ENCODE results near the gene HOPX. TPM values are rescaled to one million over a fixed set of nuclear protein-coding genes. Genes with fewer than 3 reads are reported as not detected.

HOPX gene
- total RNA-seq, 2 experiments from 2014 or later: 14.0 to 14.7 TPM

DNA sequence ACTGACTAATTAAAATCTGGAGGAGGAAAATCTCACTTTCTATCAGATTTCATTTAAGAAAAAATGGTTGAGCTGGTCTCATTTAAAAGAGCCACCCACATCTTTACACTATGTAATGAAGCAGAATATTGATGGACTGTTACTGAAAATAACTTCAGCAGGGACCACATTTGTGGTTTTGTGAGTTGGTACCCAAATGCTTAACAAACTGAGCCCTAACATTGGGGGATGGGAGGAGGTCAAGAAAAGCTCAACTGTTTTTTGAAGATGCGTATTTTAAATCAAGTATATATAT lies 30.1 kb downstream of the HOPX start:
- Mint-ChIP-seq H3K27me3 (ENCODE audit: low read depth) (peaks cover 13% of the 10 kb centered on the region), H3K9me3 (peaks cover 7% of the 10 kb centered on the region), H3K27ac (peak overlapping the region; percentile 38), H3K4me3 (no peak overlapping the region), H3K36me3 (ENCODE audit: low read depth) (peaks cover 6% of the 10 kb centered on the region), H3K4me1 (ENCODE audit: low read depth) (peaks cover 64% of the 10 kb centered on the region)
- intact Hi-C loops (cut with micrococcal nuclease): loop anchor here (2.0 to 10.0 kb wide), 4 partner anchors 72 to 326 kb away; partner anchors contain the start of genes NOA1, POLR2B and SRP72
- DNase-seq: no peak
- CTCF ChIA-PET: interaction anchor here (0.6 to 1.4 kb wide), 7 partner anchors 9 to 199 kb away, joined by 3 to 4 read pairs (median 3); partner anchors contain the start of gene HOPX

DNA sequence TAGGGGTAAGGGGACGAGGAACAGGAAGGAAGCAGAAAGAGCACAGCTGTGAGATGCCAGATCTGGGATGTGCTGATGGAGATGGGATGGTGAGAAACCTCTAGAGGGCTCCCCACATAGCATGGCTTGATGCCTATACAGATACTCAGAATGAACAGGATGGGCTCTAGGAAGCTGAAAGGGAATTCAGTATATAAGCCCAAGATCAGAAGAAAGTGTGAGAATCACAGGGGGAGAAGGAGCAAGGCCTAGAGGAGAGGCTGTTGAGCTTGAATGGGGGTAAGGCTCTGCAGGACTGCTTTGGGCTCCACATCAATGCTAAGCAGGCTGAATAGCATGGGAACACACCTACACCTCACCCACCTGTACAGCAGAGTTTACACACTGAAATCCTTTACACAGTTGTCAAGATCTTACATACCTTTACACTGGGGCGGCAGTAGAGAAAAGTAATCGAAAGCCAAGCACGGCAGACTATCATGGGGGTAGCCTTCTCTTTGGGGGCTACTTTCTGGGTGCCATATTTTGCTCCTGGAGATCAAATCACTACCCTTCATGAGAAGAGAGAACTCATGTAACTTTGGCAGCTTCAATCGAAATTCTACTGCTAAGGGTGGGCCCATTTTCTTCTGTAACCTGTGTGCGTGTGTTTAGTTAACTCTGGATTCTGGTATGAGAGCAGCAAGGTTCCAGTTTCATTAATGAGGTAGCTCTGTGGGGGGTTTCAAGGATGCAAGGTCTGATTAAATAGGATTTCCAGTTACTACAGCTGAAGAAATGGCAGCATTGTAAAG lies 30.6 kb downstream of the HOPX start:
- Mint-ChIP-seq H3K27ac (peak overlapping the region; percentile 67), H3K27me3 (ENCODE audit: low read depth) (peaks cover 13% of the 10 kb centered on the region), H3K9me3 (peaks cover 8% of the 10 kb centered on the region), H3K4me3 (no peak overlapping the region), H3K4me1 (ENCODE audit: low read depth) (peaks cover 64% of the 10 kb centered on the region), H3K36me3 (ENCODE audit: low read depth) (peaks cover 8% of the 10 kb centered on the region)
- DNase-seq: no peak
- intact Hi-C loops (cut with micrococcal nuclease): loop anchor here (1.0 to 10.0 kb wide), 6 partner anchors 9 to 327 kb away; partner anchors contain the start of genes HOPX, NOA1, POLR2B and SRP72
- CTCF ChIA-PET: interaction anchor here (0.9 to 2.1 kb wide), 7 partner anchors 8 to 150 kb away, joined by 3 to 8 read pairs (median 3); partner anchors contain the start of gene HOPX

DNA sequence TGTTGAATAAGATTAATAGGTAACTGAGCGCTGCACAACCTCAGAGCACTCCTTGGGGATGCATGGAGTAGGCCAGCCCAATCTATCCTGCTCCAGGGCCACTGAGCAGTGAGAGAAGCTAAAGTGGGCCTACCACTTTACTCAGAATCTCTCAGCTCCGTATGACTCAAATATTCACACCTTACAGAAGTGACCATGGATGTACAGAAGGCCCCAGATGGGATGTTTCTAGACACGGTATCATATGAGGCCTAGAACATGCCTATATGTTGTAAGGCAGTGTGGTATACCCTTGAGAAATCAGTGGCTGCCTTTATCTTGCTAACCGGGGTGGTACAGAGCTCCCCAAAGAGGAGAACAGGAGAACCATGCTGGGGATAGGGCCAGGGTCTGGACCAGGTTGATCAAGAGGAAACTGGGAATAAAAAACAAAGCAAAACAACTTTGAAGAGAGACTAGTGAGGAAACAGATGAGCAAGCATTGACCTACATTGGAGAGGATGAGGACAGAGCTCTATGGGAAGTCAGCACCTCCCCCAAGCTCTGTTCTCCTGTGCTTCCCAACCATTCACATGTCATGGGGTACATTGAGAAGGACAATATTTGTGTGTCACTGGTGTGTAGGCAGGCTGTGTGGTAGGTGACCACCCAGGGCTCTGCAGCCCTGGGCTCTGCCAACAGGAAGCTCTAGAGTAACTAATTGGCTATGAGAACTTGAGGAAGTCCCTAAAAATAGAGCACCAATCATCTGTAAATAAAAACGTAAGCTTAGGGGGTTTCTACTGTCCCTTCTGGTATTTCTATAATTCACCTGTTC lies 31.4 kb downstream of the HOPX start:
- H3K36me3 Mint-ChIP-seq (ENCODE audit: low read depth): peaks cover 8% of the 10 kb centered on the region
- H3K4me3 Mint-ChIP-seq: no peak overlapping the region
- intact Hi-C loops (cut with micrococcal nuclease): loop anchor here (1.0 to 10.0 kb wide), 6 partner anchors 8 to 328 kb away; partner anchors contain the start of genes HOPX, NOA1, POLR2B and SRP72
- peaks cover 5% of the 10 kb centered on the region for H3K27me3 Mint-ChIP-seq (ENCODE audit: low read depth)
- peaks cover 56% of the 10 kb centered on the region for H3K4me1 Mint-ChIP-seq (ENCODE audit: low read depth)
- CTCF ChIA-PET: interaction anchor here (1.1 to 2.1 kb wide), 2 partner anchors 10 to 150 kb away, joined by 3 to 8 read pairs; no protein-coding TSS in a partner anchor
- peaks cover 8% of the 10 kb centered on the region for H3K9me3 Mint-ChIP-seq
- H3K27ac Mint-ChIP-seq: peak overlapping the region; percentile 67
- DNase-seq: no peak

DNA sequence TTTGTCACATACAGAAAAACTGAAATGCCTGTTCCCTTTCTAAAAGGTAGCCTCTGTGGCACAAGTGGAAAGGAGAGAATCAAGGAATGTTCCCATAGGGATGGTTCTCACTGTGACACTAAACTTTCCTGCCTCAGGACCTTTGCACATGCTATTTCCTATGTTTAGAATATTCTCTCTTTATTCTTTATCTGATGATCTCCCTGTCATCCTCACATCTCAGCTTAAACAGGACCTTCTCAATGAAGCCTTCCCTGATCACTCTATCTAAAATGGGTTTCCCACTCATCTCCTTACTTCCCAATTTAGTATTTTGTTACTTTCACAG lies 32.3 kb downstream of the HOPX start:
- no peak for DNase-seq
- intact Hi-C loops (cut with micrococcal nuclease): no loop called here
- CTCF ChIA-PET: interaction anchor here (2.1 kb wide), 1 partner anchor 151 kb away, joined by 8 read pairs; no protein-coding TSS in a partner anchor
- peaks cover 2% of the 10 kb centered on the region for H3K27me3 Mint-ChIP-seq (ENCODE audit: low read depth)
- peak overlapping the region; percentile 16 for H3K27ac Mint-ChIP-seq
- peaks cover 47% of the 10 kb centered on the region for H3K4me1 Mint-ChIP-seq (ENCODE audit: low read depth)
- H3K9me3 Mint-ChIP-seq: peaks cover 8% of the 10 kb centered on the region
- H3K36me3 Mint-ChIP-seq (ENCODE audit: low read depth): peaks cover 8% of the 10 kb centered on the region
- no peak overlapping the region for H3K4me3 Mint-ChIP-seq

DNA sequence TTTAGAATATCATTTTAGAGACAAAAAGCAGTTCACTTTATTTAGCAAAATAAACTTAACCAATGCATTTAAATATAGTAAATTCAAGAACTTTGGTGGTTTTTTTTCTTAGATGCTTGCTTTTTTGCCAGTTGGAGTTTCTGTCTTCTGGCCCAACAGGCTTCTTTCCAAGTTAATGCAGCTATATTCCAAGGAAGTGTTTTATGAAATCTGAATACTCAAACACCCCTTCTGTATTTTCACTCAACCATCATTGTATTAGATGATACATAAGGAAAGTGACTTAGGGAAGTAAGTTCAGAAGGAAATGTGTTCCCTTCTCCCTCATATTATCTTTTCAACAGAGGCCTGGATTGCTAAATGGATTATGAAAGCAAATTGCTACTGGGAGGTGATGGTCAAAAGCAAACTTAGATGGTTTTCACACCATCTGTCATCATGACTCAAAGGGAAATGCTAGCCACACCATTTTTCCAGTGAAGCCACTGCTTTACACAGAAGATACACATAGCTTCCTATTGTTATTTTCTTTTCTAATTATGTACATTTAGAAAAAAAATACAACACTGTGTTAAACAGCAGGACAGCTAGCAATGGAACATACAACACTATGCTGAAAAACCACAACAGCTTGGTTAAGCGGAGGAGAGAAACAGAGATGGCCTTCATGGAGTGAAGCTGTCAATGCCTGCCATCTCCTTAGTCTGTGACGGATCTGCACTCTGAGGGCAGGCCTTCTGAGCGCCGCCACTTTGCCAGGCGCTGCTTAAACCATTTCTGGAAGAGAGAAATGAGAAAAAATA lies 32.9 kb downstream of the HOPX start:
- CTCF ChIA-PET: no interaction called here
- DNase-seq: no peak
- H3K9me3 Mint-ChIP-seq: peaks cover 8% of the 10 kb centered on the region
- intact Hi-C loops (cut with micrococcal nuclease): no loop called here
- H3K4me3 Mint-ChIP-seq: no peak overlapping the region
- H3K36me3 Mint-ChIP-seq (ENCODE audit: low read depth): peaks cover 8% of the 10 kb centered on the region
- H3K27me3 Mint-ChIP-seq (ENCODE audit: low read depth): peaks cover 5% of the 10 kb centered on the region
- peaks cover 42% of the 10 kb centered on the region for H3K4me1 Mint-ChIP-seq (ENCODE audit: low read depth)
- no peak overlapping the region for H3K27ac Mint-ChIP-seq

DNA sequence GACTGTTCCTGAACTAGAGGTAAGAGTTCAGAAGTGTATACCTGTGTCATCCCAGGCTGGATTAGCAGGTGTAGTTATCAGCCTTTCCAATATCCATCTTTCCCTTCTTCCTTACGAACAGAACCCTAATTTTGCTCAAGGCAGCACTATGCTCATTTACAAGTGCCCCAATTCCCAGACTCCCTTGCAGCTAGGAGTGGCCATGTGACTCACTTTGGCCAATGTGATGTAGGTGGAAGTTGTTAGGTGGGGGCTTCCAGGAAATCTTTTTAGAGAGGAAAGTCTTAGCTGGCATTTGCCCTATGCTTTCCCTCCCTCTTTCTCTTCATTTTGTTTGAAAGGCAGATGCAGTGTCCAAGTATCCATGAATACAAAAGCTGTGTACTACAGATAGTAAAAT lies 34.8 kb downstream of the HOPX start:
- no peak for DNase-seq
- no peak overlapping the region for H3K27ac Mint-ChIP-seq
- intact Hi-C loops (cut with micrococcal nuclease): no loop called here
- peaks cover 8% of the 10 kb centered on the region for H3K36me3 Mint-ChIP-seq (ENCODE audit: low read depth)
- H3K27me3 Mint-ChIP-seq (ENCODE audit: low read depth): peaks cover 5% of the 10 kb centered on the region
- peaks cover 8% of the 10 kb centered on the region for H3K9me3 Mint-ChIP-seq
- H3K4me1 Mint-ChIP-seq (ENCODE audit: low read depth): peaks cover 36% of the 10 kb centered on the region
- no peak overlapping the region for H3K4me3 Mint-ChIP-seq
- CTCF ChIA-PET: no interaction called here

DNA sequence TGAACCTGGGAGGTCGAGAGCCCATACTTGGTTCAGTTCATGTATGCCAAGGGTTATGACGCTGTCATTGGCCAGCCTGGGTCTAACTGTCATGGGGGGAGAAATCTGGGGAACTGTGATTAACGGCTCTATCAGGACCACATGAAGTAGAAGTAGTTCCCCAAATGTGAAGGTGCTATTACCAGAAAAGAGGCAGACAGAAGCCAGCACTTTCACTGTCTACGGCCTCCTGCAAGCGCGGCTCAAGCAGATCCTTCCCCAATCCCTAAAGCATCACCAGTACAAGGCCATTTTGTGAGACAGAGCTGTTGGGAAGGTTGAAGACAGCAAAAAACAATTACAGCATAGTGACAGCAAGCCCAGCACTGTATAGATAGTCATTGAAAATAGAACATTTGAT lies 37.5 kb downstream of the HOPX start:
- no peak overlapping the region for H3K27ac Mint-ChIP-seq
- H3K9me3 Mint-ChIP-seq: peaks cover 8% of the 10 kb centered on the region
- H3K27me3 Mint-ChIP-seq (ENCODE audit: low read depth): peaks cover 8% of the 10 kb centered on the region
- intact Hi-C loops (cut with micrococcal nuclease): no loop called here
- no peak overlapping the region for H3K4me3 Mint-ChIP-seq
- no peak for DNase-seq
- H3K4me1 Mint-ChIP-seq (ENCODE audit: low read depth): peaks cover 23% of the 10 kb centered on the region
- CTCF ChIA-PET: interaction anchor here (0.6 kb wide), 1 partner anchor 133 kb away, joined by 3 read pairs; no protein-coding TSS in a partner anchor
- peaks cover 6% of the 10 kb centered on the region for H3K36me3 Mint-ChIP-seq (ENCODE audit: low read depth)

DNA sequence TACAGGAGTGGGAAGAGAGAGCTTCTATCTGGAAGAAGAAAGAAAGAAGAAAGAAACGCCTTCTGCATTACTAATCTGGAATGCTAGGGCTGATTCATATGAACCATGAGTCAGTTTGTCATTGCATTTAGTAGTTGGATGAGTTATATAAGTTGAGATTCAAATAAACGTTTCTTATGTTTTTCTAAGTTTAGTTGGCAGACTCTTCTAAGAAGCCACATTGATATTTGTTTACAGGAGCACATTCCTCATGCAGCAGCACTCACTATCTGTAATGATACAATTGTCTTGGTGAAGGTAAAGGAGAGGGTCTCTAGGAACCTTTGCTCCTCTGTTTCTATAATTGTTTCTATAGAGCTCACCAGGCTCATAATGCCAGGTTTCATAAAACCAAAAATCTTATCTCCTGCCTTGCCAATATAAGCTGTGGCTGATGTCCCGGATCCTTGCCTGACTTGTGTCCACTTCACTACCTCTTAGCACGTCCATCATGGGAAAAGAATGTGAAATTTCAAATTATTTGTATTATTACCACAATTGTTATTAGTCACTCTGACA lies 39.5 kb downstream of the HOPX start:
- Mint-ChIP-seq H3K4me3 (no peak overlapping the region), H3K27me3 (ENCODE audit: low read depth) (peaks cover 8% of the 10 kb centered on the region), H3K4me1 (ENCODE audit: low read depth) (peaks cover 17% of the 10 kb centered on the region), H3K9me3 (peaks cover 5% of the 10 kb centered on the region), H3K27ac (peak overlapping the region; percentile 60), H3K36me3 (ENCODE audit: low read depth) (peaks cover 6% of the 10 kb centered on the region)
- intact Hi-C loops (cut with micrococcal nuclease): loop anchor here (1.0 kb wide), 4 partner anchors 9 to 117 kb away; partner anchors contain the start of gene HOPX
- DNase-seq: no peak
- CTCF ChIA-PET: interaction anchor here (0.6 to 1.8 kb wide), 6 partner anchors 9 to 218 kb away, joined by 3 to 6 read pairs (median 4); no protein-coding TSS in a partner anchor

DNA sequence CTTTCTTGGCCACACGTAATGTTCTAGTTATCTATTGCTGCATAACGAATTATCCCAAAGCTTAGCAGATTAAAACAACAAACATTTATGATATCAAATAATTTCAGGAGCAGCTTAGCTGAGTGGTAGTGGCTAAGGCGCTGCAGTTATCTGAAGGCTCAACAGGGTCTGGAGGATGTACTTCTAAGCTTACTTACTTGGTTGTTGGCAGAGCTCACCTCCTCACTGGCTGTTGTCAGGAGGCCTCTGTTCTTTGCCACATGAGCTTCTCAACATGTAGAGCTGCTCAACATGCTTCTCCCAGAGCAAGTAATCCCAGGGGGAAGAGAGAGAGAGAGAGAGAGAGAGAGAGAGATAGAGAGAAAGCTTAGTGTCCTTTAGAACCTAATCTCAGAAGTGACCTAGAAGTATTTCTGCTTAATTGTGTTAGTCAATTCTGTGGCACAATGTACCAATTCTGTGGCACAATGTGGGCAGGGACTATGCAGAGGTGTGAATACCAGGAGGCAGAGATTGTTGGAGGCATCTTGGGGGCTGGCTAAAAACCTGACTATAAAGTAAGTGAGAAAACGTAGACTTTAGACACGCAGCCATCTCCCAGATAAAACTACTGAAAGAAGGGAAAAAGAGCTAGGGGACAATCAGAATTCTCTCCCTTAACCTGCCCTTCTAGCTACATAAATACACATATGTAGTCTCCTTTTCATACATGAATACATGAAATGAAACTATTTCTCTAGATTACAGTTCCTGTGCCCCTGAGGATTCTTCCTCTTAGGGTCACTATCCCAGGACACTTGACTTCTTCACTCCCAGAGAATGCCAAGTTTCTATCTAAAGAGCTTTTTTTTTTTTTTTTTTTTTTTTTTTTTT lies 40.2 kb downstream of the HOPX start:
- H3K36me3 Mint-ChIP-seq (ENCODE audit: low read depth): peaks cover under 1% of the 10 kb centered on the region
- H3K27ac Mint-ChIP-seq: no peak overlapping the region
- intact Hi-C loops (cut with micrococcal nuclease): loop anchor here (1.0 kb wide), 4 partner anchors 9 to 117 kb away; partner anchors contain the start of gene HOPX
- peaks cover 8% of the 10 kb centered on the region for H3K27me3 Mint-ChIP-seq (ENCODE audit: low read depth)
- H3K9me3 Mint-ChIP-seq: peaks cover 2% of the 10 kb centered on the region
- CTCF ChIA-PET: interaction anchor here (0.6 to 1.8 kb wide), 6 partner anchors 8 to 217 kb away, joined by 3 to 6 read pairs (median 4); no protein-coding TSS in a partner anchor
- no peak overlapping the region for H3K4me3 Mint-ChIP-seq
- no peak for DNase-seq
- H3K4me1 Mint-ChIP-seq (ENCODE audit: low read depth): peaks cover 17% of the 10 kb centered on the region

DNA sequence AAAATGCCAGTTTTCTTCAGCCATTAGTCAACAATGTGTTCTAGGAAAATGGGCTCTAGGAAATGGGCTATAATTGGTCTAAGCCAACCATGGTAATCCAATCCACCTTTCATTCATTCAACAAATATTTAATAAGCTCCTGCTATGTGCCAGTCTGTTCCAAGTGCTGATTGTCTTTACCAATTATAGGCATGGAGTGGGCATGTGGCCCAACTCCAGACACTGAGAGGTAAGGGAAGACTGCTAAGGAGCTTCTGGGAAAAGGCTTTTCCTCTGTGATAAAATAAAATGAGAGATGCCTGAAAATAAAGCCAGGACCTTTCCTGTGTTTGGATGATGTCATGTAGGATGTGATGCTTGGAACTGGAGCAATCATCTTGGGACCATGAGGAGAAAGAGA lies 43.3 kb downstream of the HOPX start:
- H3K4me3 Mint-ChIP-seq: no peak overlapping the region
- CTCF ChIA-PET: interaction anchor here (0.7 kb wide), 1 partner anchor 58 kb away, joined by 3 read pairs; no protein-coding TSS in a partner anchor
- H3K27ac Mint-ChIP-seq: no peak overlapping the region
- H3K9me3 Mint-ChIP-seq: peaks cover 3% of the 10 kb centered on the region
- peaks cover 17% of the 10 kb centered on the region for H3K4me1 Mint-ChIP-seq (ENCODE audit: low read depth)
- no peaks in the 10 kb centered on the region for H3K36me3 Mint-ChIP-seq (ENCODE audit: low read depth)
- no peak for DNase-seq
- intact Hi-C loops (cut with micrococcal nuclease): no loop called here
- peaks cover 3% of the 10 kb centered on the region for H3K27me3 Mint-ChIP-seq (ENCODE audit: low read depth)

DNA sequence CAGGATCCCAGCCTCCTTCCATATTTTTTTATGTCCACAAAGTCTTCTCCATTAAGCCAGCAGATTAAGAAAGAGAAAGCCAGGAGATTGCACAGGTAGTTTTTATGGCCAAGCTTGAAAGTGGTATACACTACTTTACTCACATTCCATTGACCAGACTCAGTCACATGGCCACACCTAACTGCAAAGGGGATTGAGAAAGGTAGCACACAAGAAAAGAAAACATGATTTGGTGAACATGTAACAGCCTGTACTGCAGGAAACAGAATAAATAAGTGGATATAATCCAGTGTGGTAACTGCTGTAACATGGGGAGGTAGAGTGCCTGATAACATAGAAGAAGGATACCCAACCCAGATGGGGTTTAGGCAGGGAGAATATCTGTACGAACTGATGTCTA lies 43.9 kb downstream of the HOPX start:
- Mint-ChIP-seq H3K4me1 (ENCODE audit: low read depth) (peaks cover 17% of the 10 kb centered on the region), H3K36me3 (ENCODE audit: low read depth) (no peaks in the 10 kb centered on the region), H3K9me3 (peaks cover 3% of the 10 kb centered on the region), H3K4me3 (no peak overlapping the region), H3K27ac (no peak overlapping the region), H3K27me3 (ENCODE audit: low read depth) (peaks cover 3% of the 10 kb centered on the region)
- CTCF ChIA-PET: interaction anchor here (0.7 kb wide), 1 partner anchor 59 kb away, joined by 3 read pairs; no protein-coding TSS in a partner anchor
- intact Hi-C loops (cut with micrococcal nuclease): no loop called here
- DNase-seq: no peak

All from activated naive CD4-positive, alpha-beta T cell treated with anti-CD3 and anti-CD28 coated beads for 36 hours (primary cell).